HPDE6-E6E7 (cell line): ENCODE measurements around the gene APBB2.
"Not testable (repeated sequence)": the region's sequence is repeated elsewhere in the genome, so short reads cannot be mapped to it uniquely, and the experiment has no call there.

ENCODE experiments used
- DNase-seq: peaks from one replicate; pipeline ENCODE4 v3.0.0; 2011; ENCODE audit warnings: missing footprints; ENCODE audit errors: extremely low spot score

Gene APBB2

GRCh38 chr4:40939856-40940255 lies 274.5 kb downstream of the APBB2 start:
- no peak for DNase-seq

DNA sequence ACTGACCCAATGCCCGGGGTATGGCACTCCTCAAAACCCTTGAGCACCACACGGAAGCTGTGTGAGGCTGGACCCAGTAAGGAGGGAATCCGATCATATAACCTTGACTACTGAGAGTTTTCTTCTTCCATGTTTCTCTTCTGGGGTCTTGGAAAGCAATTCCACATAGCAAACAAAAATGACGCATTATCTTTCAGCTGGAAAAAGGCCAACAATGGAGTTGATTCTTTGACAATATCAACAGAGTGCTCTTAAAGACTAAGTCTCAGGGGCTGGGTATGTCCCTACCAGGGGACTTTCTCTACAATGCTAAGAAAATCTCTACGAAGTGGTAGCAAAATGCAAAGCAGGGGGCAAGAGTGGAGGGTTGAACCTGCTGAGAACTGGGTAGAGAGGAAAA lies 276.0 kb downstream of the APBB2 start:
- no peak for DNase-seq

- no peak for DNase-seq
Measured at GRCh38 chr4:40937140-40937725, 277.1 kb downstream of the APBB2 start.

GRCh38 chr4:40934676-40935075 lies 279.7 kb downstream of the APBB2 start:
- DNase-seq = no peak

DNA sequence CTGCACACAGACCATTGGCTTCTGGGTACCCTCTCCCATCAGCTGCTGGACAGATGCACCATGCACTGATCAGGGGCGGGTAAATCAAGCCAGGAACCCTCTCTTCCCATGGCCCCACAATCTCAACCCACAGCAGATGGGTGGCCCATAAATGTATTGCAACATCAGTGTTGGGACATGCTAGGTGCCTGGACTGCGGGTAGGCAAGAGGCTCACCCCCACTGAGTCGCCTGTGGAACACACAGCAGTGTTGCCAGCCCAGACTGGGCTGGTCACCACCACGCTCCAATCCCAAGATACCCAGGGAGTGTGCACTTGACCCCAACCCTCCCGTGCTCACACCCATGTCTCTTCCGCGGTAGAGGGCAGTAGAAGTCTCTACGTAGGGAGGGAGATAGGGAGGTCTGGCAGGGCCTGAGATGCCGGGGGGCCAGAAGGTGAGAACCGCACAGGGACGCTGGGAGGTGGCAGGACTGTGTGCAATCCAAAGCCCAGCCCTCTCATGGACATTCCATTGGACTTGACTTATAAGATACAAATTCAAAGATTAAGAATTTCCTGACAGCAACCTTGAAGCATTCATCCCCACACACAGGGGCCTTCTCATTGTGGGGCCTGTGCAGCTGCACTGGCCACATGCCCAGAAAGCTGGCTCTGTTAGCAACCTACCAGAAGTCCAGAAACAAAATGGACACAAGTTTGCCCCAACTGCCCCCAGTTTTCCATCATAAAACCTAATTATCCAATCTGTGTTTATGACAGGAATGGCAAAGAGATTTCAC lies 280.9 kb downstream of the APBB2 start:
- DNase-seq = no peak

- no peak for DNase-seq
Measured at GRCh38 chr4:40931841-40932240, 282.5 kb downstream of the APBB2 start.

DNA sequence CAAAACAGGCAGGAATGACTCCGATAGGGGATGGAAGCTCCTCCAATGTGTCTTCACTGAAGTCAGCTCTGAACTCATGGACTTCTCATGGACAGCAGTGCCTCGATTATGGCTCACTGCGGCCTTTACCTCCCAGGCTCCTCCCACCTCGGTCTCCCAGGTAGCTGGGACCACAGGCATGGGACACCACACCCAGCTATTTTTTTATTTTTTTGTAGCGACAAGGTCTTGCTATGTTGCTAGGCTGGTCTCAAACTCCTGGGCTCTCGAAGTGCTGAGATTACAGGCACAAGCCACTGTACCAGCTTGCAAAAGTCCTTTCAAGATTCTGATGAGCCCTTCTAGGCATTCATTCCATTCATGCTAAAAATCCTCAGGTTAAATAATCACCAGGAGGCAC lies 283.1 kb downstream of the APBB2 start:
- DNase-seq = no peak

GRCh38 chr4:40927074-40927473 lies 287.3 kb downstream of the APBB2 start:
- no peak for DNase-seq

DNA sequence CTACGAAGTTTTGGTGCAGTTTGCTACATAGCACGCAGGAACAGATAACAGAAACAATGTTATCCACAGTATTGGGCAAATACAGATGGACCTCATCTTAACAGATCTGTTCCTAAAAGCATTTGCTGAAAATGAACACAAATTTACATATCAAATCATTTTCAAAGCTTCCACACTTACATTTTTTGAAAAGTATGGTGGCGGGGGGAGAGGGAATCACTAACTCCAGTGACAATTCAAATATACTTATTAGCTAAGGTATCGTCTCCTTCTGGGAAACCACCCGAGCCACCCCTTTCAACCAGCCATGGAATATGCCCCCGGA lies 289.6 kb downstream of the APBB2 start:
- DNase-seq = no peak

DNA sequence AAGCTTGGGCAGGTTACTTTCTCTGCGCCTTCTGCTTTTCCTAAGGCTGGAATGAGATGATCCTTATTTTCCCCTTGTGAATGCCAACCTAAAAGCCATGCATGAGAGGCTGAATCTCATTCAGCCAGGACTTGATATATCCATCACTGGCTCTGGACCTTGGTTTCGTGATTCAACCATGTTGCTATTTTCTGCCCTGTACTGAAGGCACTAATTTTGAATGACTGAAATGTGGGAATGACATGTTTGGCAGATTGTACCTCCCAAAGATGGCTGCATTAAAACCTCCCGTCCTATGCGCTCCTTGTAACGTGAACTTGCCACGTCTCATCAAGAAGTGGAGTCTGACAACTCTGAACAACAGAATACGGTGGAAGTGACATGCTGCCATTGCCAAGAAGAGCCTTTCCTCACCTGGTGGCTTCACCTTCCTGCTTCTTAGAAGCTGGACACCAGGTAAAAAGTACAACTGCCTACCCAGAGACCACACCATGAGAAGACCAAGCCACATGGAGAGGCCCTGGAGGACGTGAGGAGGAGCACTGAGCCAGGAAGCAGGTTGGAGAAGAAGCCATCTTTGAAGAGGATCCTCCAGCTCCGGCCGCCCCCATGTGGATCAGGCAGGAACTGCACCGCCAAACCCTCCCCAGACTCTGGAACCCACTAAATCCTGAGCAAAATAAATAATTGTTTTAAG lies 290.1 kb downstream of the APBB2 start:
- DNase-seq = peak; percentile 53

- no peak for DNase-seq
Measured at GRCh38 chr4:40923316-40924095, 290.8 kb downstream of the APBB2 start.

GRCh38 chr4:40919976-40920375 lies 294.4 kb downstream of the APBB2 start:
- DNase-seq = not testable (repeated sequence)

- DNase-seq = no peak
Measured at GRCh38 chr4:40918330-40918729, 296.0 kb downstream of the APBB2 start.

- no peak for DNase-seq
Measured at GRCh38 chr4:40916880-40917279, 297.5 kb downstream of the APBB2 start.

- no peak for DNase-seq
Measured at GRCh38 chr4:40916218-40916555, 298.2 kb downstream of the APBB2 start.

DNA sequence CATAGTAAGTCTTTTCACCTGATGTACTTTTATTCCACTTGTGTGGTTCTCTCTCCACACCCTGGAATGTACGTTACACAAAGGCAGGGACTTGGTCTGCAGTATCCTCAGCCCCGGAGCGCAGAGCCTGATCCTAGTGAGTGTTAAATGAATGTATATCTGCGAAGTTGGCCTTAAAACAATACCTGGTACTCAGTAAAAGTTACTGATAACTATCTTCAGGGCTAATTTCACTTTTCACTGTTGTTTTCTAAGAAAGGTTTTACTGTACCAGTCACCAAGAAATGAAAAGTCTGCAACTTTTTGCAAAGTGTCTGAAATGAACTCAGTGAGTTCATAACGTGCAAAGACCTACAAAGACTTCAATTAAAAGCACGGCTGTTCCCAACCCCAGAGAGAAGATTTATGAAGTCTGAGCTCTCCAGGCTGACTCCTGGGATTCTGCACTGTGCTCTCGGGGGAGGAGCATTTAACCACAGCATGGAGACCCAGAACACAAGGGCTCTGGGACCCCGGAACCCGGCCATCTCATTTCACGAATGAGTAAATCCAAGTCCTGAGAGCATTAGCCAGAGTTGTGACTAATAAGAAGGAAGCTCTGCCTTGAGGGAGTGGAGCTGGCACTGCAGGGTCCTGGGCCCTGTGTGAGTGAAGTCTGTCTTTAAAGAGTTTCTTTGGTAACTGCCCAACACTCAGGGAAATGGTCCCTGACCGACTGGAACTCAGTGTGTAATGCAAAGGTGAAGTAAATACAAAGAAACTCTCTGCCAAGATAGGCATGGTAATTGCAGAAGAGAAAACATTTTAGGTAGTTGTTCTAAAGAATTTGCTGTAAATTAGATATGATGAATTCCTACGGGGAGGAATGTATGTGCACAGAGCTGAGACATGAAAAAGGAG lies 298.8 kb downstream of the APBB2 start:
- no peak for DNase-seq

GRCh38 chr4:40912460-40913184 lies 301.7 kb downstream of the APBB2 start:
- no peak for DNase-seq

- no peak for DNase-seq
Measured at GRCh38 chr4:40910706-40911105, 303.6 kb downstream of the APBB2 start.

- peak; percentile 73 for DNase-seq
Measured at GRCh38 chr4:40909363-40909876, 304.9 kb downstream of the APBB2 start.

GRCh38 chr4:40908702-40909362 lies 305.5 kb downstream of the APBB2 start:
- DNase-seq = peak; percentile 78
